ENCODE results near the gene STAT6.
A peak's percentile ranks its signal among the peaks of the same experiment; 100 is the strongest.

The STAT6 gene

DNA sequence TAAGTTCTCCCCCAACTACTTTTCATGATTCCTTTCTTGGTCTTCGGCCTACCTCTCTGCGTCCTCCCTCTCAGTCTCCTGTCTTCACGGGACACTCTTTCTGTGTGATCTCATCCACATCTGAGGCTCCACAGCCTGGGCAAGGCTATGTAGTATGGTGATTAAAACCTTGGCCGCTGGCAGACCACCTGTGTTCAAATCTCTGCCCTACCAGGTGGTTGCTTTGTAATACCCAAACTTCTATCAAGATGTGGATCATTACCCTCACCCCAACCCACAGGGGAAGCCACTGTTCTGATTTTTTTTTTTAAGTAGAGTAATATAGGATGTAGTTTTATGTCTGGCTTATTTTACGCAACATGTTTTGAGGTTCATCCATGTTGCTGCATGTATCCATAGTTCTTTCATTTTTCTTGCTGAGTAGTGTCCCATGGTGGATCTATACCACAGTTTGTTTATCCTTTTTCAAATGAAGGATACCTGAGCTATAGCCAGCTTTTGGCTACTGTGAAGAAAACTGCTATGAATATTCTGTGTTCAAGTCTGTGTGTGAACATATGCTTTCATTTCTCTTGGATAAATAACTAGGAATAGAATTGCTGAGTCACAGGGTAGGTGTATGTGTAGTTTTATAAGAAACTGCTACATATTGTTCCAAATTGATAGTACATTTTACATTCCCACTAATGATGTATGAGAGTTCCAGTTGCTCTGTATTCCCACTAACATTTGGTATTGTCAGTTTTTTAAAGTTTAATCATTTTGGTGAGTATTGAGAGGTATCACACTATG is 8.3 kb upstream of the STAT6 start:
- Histone ChIP-seq H3K4me1 (ENCODE audit: control insufficient read depth, low read depth, low read length) (no peaks in the 10 kb centered on the region), H3K36me3 (ENCODE audit: control insufficient read depth, low read depth, low read length) (no peaks in the 10 kb centered on the region), H3K9ac (ENCODE audit: low read length) (no peak overlapping the region), H3K9me3 (ENCODE audit: control insufficient read depth, low read depth, low read length) (no peaks in the 10 kb centered on the region), H3K4me3 (ENCODE audit: low read length) (no peak overlapping the region), H3K27ac (ENCODE audit: low read length) (no peak overlapping the region), H3K27me3 (ENCODE audit: control insufficient read depth, insufficient read depth, low read length) (no peaks in the 10 kb centered on the region)

DNA sequence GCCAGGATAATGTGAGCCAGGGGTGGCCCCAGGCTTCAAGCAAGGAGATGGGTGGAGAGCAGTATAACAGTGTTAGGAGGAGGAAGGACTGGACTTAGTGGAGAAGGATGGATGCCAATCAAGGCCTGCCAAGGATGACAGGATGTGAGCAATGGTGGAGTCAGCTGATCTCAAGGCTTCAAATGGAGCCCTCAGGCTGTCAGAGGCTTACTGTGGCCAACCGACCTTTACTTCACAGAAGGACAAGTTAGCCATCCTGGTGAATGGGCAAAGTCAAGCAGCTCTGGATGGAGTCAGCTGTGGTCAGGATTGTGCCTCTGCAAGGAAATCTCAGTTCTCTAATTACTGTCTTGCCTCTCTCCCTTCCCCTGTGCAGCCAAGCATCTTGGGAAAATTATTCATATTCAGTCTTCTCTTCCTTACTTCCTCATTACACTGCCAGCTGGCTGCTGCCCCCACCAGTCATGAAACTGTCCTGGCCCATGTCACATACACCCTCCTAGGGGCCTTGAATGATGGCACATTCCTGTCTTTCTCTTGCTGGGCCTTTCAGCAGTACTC is 7.6 kb upstream of the STAT6 start:
- H3K9ac ChIP-seq (ENCODE audit: low read length) = no peak overlapping the region
- H3K9me3 ChIP-seq (ENCODE audit: control insufficient read depth, low read depth, low read length) = no peaks in the 10 kb centered on the region
- H3K27me3 ChIP-seq (ENCODE audit: control insufficient read depth, insufficient read depth, low read length) = no peaks in the 10 kb centered on the region
- no peak overlapping the region for H3K4me3 ChIP-seq (ENCODE audit: low read length)
- H3K27ac ChIP-seq (ENCODE audit: low read length) = no peak overlapping the region
- no peaks in the 10 kb centered on the region for H3K36me3 ChIP-seq (ENCODE audit: control insufficient read depth, low read depth, low read length)
- H3K4me1 ChIP-seq (ENCODE audit: control insufficient read depth, low read depth, low read length) = no peaks in the 10 kb centered on the region

DNA sequence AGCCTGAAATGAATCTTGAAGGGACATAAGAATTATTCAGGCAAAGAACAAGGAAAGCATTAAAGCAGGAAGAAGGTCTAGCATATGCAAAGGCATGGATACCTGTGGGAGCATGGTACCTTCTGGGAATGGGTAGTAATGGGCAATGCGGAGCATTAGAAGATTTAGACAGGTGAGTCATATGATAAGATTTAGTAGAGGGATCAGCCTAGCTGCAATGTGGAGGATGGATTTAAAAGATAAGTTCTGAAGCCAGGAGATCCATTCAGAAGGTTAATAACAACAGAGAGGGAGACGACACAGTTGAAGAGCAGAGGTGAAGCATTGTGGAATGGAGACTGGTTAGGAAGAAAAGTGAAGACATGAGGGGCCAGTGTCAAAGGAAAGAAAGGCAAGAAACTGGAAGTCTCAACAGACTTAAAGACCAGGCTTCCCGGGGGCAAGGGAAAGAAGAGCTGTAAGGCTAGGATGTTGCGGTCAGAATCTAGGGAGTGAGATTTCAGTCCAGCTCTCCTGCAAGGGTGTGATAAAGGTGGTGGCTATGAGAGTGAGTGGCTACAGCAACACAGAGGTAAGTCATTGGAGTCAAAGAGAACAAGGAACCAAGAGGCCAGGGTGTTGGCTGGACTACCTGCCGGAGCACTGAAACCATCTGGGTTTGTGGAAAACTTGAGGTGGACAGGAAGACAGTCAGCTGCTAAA is 5.6 kb upstream of the STAT6 start:
- Histone ChIP-seq H3K4me1 (ENCODE audit: control insufficient read depth, low read depth, low read length) (peaks cover 3% of the 10 kb centered on the region), H3K9ac (ENCODE audit: low read length) (no peak overlapping the region), H3K27me3 (ENCODE audit: control insufficient read depth, insufficient read depth, low read length) (no peaks in the 10 kb centered on the region), H3K4me3 (ENCODE audit: low read length) (no peak overlapping the region), H3K36me3 (ENCODE audit: control insufficient read depth, low read depth, low read length) (no peaks in the 10 kb centered on the region), H3K27ac (ENCODE audit: low read length) (no peak overlapping the region), H3K9me3 (ENCODE audit: control insufficient read depth, low read depth, low read length) (no peaks in the 10 kb centered on the region)

GRCh38 chr12:57112492-57113294 is 1.5 kb upstream of the STAT6 start:
- Histone ChIP-seq H3K9ac (ENCODE audit: low read length) (no peak overlapping the region), H3K27ac (ENCODE audit: low read length) (no peak overlapping the region), H3K27me3 (ENCODE audit: control insufficient read depth, insufficient read depth, low read length) (no peaks in the 10 kb centered on the region), H3K36me3 (ENCODE audit: control insufficient read depth, low read depth, low read length) (no peaks in the 10 kb centered on the region), H3K4me1 (ENCODE audit: control insufficient read depth, low read depth, low read length) (peaks cover 24% of the 10 kb centered on the region), H3K4me3 (ENCODE audit: low read length) (no peak overlapping the region), H3K9me3 (ENCODE audit: control insufficient read depth, low read depth, low read length) (no peaks in the 10 kb centered on the region)

DNA sequence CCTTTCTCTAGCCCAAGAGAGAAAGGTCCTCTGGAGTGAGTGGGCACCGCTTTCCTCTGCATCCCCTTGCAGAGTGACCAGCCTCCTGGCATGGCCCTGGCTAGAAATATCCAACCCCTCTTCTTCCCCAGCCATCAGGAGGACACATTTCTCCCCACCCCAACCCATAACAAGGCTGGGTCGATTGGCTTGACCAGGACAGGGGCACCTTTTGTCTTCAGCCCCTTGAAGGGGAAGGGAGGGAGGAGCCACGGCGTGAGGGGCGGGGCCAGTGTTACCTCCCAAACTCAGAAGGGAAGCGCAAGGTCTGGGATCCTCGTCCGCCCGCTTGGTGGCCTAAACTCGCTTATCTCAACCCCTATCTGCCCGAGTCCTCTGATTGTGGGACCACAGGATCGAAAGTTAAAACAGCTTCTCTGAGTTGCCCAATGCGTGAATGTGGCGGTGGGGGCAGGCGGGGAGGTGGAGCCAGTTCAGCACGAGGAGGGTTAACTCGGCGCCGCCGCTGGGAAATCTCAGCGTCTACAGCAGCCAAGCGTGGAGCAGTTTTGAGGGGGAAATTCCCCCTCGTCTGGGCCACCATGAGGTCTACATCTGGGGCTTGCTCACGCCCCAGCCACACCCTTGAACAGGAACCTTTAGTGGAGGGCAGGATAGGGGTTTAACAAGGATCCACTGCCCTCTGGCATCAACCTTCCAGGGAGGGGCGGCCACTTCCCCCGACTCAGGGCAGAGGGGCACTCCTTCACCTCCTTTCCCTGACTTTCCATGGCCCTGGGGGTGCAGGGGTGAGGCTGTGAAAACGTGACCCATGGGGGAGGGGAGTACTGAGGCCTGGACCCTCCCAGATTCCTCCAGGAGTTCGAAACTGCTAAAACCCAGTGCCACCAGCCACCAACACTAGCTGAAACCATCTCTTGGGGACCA is 795 bp downstream of the STAT6 start:
- peak overlapping the region; percentile 57 for H3K4me3 ChIP-seq (ENCODE audit: low read length)
- no peaks in the 10 kb centered on the region for H3K9me3 ChIP-seq (ENCODE audit: control insufficient read depth, low read depth, low read length)
- H3K27me3 ChIP-seq (ENCODE audit: control insufficient read depth, insufficient read depth, low read length) = no peaks in the 10 kb centered on the region
- H3K9ac ChIP-seq (ENCODE audit: low read length) = peak overlapping the region; percentile 72
- H3K27ac ChIP-seq (ENCODE audit: low read length) = peak overlapping the region; percentile 82
- peaks cover 24% of the 10 kb centered on the region for H3K4me1 ChIP-seq (ENCODE audit: control insufficient read depth, low read depth, low read length)
- H3K36me3 ChIP-seq (ENCODE audit: control insufficient read depth, low read depth, low read length) = peaks cover 14% of the 10 kb centered on the region

GRCh38 chr12:57109207-57110103 is 1.7 kb downstream of the STAT6 start:
- H3K9me3 ChIP-seq (ENCODE audit: control insufficient read depth, low read depth, low read length) = no peaks in the 10 kb centered on the region
- peaks cover 14% of the 10 kb centered on the region for H3K36me3 ChIP-seq (ENCODE audit: control insufficient read depth, low read depth, low read length)
- H3K4me3 ChIP-seq (ENCODE audit: low read length) = peak overlapping the region; percentile 57
- peak overlapping the region; percentile 72 for H3K9ac ChIP-seq (ENCODE audit: low read length)
- H3K27me3 ChIP-seq (ENCODE audit: control insufficient read depth, insufficient read depth, low read length) = no peaks in the 10 kb centered on the region
- H3K4me1 ChIP-seq (ENCODE audit: control insufficient read depth, low read depth, low read length) = peaks cover 24% of the 10 kb centered on the region
- H3K27ac ChIP-seq (ENCODE audit: low read length) = peak overlapping the region; percentile 7

DNA sequence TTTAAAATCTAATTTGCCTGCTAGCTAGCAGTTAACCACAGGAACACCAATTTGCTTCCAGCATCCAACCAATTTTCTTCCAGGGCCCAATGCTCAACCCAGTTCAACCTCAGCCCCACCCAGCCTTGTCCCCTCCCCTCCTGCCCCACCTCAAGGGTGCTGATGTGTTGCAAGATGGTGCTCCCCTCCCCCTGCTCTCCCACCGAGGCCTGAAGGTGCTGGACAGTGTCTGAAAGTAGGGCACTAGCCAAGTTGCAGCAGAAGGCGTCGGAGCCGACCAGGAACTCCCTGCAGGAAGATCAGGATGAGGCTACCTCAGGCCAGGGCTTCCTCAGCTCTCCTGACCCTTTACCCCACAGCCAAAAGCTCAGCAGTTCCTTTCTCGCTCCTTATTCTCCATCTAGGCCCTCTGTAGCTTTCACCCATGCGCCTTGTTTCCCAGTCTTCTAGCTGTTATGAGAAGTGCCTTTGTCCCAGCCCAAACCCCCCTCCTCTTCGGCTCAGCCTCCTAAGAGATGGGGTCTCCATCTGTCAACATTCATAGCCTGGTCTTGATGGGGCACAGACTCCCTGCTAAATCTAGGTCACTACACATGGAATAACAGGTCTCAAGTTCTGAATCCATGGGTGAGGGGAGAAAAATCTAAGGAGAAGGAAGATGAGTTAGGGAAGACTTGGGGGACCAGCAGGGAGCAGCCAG is 3.6 kb downstream of the STAT6 start:
- Histone ChIP-seq H3K36me3 (ENCODE audit: control insufficient read depth, low read depth, low read length) (peaks cover 18% of the 10 kb centered on the region), H3K4me3 (ENCODE audit: low read length) (no peak overlapping the region), H3K4me1 (ENCODE audit: control insufficient read depth, low read depth, low read length) (peaks cover 24% of the 10 kb centered on the region), H3K9me3 (ENCODE audit: control insufficient read depth, low read depth, low read length) (no peaks in the 10 kb centered on the region), H3K27me3 (ENCODE audit: control insufficient read depth, insufficient read depth, low read length) (no peaks in the 10 kb centered on the region), H3K9ac (ENCODE audit: low read length) (no peak overlapping the region), H3K27ac (ENCODE audit: low read length) (no peak overlapping the region)

DNA sequence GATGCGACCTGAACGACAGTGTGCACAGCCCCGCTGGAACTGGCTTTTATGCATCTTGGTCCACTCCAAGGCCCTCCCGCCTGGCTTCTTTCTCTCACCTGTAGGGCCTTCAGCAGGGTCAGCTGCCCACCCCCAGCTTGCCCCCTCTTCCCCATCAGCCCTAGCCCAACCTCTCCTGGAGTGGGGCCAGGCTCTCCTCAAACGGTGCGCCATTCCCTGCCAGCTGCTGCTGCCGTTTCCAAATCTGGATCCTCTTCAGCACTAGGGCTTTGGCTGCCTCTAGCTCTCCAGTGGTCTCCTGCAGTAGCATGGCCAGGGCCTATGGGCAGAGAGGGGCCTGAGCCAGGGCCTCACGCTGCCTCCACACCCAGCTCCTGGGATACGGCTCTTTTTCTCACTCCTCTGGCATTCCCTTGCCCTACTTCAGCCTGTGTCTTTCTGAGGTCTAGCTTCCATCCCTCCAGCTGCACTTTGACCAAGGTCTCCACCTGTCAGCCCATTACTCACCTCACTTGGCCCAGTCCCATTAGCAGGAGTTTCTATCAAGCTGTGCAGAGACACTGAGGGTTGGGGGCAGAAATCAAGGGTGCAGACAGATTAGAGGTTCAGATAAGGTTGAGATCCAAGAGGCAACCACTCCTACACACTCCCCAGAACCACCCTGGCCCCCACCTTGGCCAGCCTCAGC is 5.0 kb downstream of the STAT6 start:
- Histone ChIP-seq H3K9ac (ENCODE audit: low read length) (no peak overlapping the region), H3K36me3 (ENCODE audit: control insufficient read depth, low read depth, low read length) (peaks cover 18% of the 10 kb centered on the region), H3K9me3 (ENCODE audit: control insufficient read depth, low read depth, low read length) (no peaks in the 10 kb centered on the region)

GRCh38 chr12:57105011-57105753 is 6.0 kb downstream of the STAT6 start:
- no peak overlapping the region for H3K27ac ChIP-seq (ENCODE audit: low read length)
- no peaks in the 10 kb centered on the region for H3K27me3 ChIP-seq (ENCODE audit: control insufficient read depth, insufficient read depth, low read length)
- no peak overlapping the region for H3K4me3 ChIP-seq (ENCODE audit: low read length)
- no peak overlapping the region for H3K9ac ChIP-seq (ENCODE audit: low read length)
- peaks cover 18% of the 10 kb centered on the region for H3K36me3 ChIP-seq (ENCODE audit: control insufficient read depth, low read depth, low read length)
- H3K4me1 ChIP-seq (ENCODE audit: control insufficient read depth, low read depth, low read length) = peaks cover 9% of the 10 kb centered on the region
- no peaks in the 10 kb centered on the region for H3K9me3 ChIP-seq (ENCODE audit: control insufficient read depth, low read depth, low read length)

More for the DNA sequence above, 5.0 kb downstream of the STAT6 start:
- Histone ChIP-seq H3K4me3 (ENCODE audit: low read length) (no peak overlapping the region), H3K27ac (ENCODE audit: low read length) (no peak overlapping the region), H3K27me3 (ENCODE audit: control insufficient read depth, insufficient read depth, low read length) (no peaks in the 10 kb centered on the region), H3K4me1 (ENCODE audit: control insufficient read depth, low read depth, low read length) (peaks cover 17% of the 10 kb centered on the region)
